Left hindlimb (tissue), 1 donor: ENCODE measurements around the gene ELOVL5.

Experiments used
- DNase-seq: peaks from one replicate; pipeline ENCODE4 v3.0.0-alpha.2; 2018

The ELOVL5 gene

DNA sequence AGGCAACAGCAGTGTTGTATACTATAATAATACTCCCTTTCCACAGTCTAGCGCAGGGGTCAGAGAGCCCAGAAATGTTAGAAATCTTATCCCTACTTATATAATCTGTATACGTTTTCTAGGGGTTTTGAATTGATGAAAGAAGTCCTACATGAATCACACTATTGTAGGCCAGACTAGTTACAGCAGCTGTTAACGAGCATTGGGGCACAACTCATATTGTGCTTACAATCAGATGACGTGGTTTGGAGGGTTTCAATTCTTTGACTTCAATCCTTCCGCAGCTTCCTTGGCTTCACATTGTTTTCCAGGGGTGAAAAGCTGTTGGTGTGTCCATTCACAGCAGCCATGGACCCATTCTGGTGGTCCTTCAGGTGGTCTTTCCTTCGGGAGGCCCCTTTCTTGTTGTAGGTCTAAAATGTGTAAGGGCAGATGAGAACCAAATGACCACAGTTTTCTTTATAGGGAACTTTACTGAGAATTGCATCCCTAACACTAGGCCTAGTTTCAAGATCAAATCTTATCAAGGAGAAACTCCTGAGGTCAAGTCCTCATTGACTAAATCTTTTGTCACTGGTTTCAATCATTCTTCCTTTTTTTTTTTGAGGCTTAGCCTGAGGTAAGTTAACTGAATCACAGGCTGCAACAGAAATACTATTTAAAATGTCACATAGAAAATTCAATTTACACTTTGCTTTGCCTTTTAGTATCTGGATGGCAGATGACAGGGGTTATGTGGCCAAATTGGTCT, 79.7 kb downstream of the ELOVL5 start:
- no peak for DNase-seq

DNA sequence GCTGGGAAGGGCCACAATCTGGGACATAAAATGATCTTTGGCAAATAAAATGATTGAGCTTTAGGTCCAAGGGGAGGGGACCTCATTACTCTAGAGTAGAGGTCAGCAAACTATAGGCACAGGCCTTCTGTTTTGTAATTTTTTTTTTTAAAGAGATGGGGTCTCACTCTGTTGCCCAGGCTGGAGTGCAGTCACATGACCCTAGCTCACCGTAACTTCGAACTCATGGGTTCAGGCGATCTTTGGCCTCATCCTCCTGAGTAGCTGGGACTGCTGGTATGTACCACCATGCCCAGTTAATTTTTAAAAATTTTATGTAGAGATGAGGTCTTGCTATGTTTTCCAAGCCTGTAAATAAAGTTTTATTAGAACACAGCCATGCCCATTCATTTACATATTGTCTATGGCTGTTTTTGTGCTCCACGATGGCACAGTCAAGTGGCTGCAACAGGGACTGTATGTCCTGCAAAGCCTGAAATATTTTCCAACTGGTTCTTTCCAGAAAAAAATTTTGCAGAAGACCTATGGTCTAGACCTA, 82.1 kb downstream of the ELOVL5 start:
- DNase-seq = no peak

DNA sequence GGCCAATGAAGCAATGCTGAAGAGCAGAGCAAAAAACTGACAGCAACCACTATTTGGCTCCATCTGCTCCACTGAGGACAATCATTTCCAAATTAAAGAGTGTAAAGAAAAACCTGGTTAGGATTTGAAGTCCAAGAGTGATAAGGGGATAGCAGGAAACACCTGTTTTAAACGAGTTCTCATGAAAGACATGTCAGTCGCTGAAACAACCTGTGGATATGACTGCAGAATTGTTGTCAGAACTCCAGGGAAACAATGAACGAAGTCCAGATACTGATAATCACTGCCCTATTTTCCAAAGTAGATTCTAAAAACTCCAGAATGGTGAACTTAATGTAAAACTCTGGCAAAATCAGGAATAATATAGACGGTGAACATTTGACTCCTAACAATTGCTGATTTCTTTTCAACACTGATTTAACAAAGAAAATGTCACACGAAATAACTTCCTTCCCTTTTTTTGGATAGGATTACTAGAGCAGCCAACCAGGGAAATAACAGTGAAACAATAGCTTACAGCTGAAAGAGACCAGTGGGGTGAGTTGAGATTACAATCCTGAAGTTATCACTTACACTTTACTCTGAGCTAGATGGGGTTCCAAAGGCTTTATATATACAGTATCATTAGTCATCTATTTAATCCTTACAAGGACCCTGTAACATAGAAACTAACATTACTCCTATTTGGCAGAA, 83.7 kb downstream of the ELOVL5 start:
- no peak for DNase-seq

DNA sequence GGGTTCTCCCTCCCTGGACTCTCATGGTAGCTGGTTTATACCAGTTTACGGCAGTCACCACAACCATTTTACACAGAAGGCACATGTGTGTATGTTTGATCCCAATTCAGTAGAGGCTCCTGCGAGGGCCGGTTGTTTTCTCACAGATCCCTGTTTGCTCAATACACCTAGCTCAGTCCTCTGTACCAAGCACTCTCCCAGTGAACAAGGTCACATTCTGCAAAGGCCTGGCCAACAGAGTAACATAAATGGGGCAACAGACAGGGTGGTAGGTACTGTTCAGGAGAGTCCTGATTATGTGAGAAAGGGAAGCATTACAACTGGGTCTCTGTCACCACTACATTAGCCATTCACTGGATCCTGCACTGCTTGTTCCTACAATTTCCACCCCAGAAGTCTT, 84.4 kb downstream of the ELOVL5 start:
- no peak for DNase-seq

DNA sequence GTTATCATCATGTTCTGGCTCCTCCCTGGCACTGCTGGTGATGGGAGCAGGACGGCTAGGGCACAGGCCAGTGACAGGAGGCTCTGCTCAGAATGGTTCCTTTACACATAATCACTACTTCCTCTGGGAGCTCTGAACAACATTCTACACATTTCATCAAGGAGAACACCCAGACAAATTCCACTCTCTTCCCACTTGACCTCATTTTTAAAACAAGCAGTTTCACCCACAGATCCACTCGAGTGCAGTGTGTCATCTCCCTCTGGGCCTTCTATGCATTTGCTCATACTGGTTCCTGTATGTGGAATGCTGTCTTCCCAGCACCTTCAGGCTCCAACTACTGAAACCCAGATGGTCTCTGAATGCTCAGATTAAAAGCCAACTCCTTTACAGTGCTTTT, 84.8 kb downstream of the ELOVL5 start:
- DNase-seq = no peak

DNA sequence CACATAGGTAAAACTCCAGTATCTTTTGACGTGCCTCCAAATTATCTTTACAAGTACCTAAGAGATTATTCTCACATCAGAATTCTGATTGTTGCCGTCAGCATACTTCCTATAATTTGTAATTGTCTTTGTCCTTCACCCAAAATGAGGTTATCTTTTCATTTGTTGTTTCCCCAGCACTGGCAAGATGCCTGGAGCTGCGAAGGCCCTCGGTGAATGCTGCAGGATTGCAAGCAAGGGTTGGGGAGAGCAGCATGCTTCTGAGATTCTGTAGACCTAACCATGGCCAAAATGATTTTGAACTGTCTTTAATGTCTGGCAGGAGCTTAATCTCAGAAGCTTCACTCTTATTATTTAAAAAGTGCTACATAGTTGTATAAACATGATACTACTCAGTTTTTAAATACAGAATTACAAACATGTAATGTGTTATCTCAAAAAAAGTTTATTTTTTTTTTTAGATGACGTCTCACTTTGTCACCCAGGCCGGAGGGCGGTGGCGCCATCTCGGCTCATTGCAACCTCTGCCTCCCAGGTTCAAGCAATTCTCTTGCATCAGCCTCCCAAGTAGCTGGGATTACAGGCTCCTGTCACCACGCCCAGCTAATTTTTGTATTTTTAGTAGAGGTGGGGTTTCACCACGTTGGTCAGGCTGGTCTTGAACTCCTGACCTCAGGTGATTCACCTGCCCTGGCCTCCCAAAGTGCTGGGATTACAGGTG, 88.7 kb downstream of the ELOVL5 start:
- no peak for DNase-seq

DNA sequence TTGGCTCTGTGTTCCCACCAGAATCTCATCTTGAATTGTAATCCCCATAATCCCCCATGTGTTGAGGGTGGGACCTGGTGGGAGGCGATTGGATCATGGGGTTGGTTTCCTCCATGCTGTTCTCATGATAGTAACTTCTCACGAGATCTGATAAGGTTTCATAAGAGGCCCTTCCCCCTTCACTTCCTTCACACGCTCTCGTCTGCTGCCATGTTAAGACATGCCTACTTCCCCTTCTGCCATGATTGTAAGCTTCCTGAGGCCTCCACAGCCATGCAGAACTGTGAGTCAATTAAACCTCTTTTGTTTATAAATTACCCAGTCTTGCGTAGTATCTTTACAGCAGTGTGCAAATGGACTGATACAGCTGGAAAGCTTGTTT, 90.0 kb downstream of the ELOVL5 start:
- DNase-seq = no peak

DNA sequence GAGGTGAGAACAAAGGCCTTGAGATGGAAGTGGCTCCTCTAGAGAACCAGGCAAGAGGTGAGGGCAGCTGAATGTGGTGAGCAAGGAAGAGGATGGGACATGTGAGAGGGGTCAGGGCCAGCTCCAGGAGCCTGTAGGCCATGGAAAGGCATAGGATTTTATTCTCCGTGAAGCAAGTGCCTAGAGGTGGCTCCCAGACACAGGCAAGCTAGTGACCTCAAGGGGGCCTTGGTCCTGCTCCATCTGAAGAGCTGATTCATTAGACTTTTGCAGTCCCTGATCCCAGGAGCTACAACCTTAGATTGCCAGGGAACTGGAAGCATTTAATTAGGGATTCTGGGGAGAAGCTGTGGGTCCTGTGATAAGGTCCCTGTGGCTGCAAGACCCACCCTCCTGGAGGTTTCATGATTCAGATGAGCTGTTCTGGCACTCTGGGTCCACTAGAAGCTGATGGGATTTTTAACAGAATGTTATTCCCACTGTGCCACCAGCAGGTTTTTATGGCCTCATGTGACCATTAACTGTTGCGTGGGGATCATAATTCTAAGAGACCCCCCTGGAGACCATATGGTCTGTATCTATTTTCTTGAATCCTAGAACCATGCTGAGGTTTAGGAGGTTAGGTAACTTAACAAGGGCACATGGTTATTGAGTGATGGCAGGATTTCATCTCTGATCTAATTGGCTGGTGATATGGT, 90.5 kb downstream of the ELOVL5 start:
- DNase-seq = no peak

DNA sequence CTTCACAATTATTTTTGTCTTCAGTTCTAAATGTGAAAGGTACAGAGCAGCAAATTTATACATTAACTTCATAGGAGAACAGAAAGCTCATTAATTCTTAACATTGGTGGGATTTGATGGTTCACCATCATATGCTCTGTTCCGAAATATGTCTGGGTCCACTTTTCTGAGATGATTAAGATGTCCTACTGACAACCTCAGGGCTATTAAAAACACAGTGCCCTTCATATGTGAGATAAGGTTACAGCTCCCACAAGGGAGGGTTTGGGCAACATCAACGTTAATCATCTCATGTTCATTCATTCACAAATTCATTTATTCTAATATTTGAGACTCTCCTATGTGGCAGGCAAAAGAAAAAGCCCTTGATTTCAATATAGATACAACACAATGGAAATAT, 91.2 kb downstream of the ELOVL5 start:
- DNase-seq = no peak

DNA sequence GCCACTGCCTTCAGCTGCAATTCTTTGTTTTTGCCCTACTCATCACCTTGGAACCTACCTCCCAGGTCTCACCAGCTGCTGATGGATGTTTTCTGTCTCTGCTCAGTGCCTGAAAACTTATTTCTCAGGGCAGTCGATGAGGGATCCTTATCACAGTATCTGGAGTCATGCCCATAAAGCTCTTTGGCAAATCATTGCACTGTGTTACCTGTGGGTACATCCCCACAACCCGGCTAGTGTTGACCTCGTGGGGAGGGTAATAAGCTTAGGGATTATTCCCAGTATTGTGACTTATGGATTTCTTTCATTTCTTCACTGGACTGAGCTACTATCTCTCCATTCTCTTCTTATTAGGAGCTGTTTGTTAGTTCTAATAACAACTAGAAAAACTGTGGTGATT, 91.7 kb downstream of the ELOVL5 start:
- DNase-seq = no peak

DNA sequence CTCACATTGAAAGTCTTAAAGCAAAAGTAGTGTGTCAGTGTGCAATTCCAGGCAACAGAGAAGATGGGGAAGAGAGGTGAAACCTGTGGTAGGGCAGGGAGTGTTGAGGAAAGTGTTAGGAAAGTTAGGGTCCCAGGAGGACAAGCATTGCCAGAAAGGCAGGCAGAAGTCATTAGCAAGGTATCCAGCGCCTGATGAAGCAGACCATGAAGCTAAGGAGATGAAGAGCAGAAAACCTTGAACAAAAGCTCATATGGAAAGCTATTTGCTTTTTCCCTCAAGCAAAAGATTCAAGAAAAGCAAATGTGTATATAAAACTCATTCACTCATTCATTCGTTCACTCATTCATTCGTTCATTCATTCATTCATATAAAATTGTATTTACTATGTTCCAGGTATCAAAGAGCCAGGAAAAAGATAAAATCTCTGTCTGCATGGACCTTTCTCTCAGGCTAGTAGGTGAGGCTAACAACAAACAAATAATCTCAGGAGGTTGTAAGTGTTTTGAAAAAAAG, 96.5 kb downstream of the ELOVL5 start:
- no peak for DNase-seq

DNA sequence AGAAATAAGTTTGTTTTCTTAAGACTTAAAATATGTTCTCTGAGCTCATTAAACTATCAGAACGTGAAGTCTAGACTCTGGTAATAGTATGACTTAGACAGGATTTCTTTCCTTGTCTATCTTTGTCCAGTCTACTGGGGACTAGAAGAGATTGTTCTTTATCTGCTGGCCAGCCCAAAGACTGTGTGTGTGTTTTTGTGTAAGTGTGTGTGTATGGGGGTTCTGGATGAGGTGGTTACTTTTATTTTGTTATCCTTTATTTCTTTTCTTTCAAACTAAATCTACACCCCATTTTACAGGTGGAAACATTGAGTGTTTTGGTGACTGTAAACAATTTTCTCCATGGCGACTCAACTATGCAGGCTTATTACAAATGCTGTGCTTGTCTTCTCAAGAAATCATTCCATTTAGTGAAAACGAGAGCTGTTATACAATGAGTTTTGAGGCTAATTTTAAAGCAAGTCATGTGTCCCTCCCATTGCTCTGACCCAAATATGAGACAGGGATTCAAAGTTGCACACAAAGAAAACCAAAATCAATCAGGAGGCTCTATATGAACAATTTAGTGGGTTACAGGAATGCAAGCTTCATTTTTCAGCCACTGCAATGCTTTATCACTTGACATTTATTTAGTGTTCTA, 97.6 kb downstream of the ELOVL5 start:
- no peak for DNase-seq

DNA sequence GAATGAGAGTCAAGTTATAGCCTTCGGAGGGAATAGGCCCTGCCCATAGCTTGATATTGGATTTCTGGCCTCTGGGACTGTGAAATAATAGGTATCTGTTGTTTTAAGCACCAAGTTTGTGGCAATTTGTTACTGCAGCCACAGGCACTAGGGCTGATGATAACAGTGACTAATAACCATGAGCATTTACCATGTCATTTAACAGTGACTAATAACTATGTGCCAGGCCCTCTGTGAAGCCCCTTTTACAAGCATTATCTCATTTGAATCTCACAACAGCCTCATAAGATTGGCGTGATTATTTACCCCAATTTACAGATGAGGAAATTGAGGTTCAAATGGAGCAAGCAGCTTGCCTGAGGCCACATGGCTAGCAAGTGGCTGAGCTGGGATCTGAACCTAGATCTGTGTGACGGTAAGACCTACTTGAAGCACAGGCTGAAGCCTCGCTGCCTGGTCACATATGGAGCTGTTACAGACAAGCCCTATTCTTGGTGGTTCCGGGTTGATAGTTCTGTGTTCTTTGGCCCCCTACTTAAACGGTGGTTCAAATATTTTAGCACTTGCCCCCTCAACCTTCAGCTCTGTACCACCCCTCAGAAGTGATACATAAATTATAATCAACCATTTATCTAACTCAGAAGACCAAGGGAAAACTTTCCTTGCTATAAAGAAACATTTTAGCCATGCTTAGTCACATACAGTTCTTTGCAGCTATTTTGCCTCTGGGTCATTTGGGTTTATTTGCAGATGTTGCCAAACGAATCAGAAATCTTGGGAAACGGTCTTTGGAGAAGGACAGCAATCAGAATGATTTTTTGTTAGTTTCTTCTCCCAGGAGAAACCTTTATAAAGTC, 98.3 kb downstream of the ELOVL5 start:
- DNase-seq = no peak

DNA sequence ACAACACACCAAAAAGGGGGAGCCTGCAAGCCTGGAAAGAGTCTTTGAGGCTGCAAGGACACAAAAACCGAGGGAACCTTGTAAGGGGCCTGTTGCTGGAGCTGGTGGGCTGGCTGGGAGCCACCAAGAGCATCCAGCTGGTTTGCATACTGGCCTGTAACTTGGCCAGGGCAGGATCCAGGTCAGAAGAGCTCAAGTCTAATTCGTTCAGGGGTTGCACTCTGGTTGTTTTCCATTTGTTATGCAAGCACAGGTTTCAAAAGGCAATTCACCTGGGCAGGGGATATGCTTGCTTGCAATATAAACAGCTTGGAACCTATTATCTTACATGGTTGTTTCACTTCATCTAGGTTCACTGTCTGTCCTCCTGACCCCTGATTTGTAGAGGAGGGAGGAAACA, 101.8 kb downstream of the ELOVL5 start:
- no peak for DNase-seq

DNA sequence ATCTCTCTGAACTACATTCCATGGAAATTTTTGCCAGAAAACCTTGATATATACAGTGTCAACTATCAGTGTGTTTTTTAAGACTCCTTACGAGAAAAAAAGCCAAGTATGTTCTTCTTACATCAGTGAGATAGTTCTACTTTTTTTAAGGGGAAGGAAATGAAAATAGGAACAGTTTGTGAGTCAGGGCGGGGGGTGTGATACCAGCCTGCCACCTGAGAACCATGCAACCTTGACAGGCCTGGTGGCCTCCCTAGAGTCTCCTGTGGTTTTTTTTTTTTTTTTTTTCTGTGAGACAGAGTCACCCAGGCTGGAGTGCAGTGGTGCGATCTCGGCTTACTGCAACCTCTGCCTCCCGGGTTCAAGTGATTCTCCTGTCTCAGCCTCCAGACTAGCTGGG, 103.8 kb downstream of the ELOVL5 start:
- no peak for DNase-seq

DNA sequence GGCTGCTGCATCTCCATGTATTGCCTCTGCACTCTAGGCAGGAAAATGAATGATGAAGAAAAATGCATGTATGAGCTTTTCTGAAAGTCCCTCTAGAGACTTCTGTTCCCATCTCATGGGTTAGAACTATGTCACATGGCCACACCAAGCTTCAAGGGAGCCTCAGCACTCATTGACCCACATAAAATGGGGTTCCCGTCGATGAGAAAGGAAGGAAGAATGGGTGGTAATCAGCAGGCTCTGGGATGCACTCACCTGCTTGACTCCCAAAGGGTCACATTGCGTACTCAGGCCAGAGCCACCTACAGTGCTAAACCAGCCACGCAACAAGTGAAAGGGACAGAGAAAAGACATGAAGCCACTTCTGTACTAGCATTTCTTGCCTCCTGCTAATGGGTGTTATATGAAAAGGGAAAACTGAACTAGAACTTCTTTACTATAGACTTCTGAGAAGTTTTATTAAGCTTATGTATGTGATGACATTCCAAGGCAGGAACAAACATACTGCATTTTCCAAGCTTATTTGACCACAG, 104.3 kb downstream of the ELOVL5 start:
- no peak for DNase-seq

DNA sequence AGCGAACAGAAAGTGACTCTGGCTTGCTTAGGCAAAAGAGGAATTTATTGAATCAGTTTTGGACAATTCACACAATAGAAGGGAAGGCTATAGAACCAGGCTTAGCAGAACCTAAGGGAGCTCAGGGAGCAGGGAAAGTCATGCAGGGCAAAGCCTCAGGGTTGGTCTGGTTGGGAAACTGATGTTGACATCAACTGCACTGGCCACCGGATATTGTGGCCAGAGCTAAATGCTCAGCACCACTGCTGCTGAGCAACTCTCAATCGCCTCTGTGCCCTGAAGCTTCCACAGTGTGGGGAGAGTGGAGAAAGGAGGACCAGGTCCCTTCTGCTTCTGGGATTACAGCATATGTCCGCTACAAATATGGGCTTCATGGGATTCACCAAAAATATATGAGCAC, 106.8 kb downstream of the ELOVL5 start:
- no peak for DNase-seq

DNA sequence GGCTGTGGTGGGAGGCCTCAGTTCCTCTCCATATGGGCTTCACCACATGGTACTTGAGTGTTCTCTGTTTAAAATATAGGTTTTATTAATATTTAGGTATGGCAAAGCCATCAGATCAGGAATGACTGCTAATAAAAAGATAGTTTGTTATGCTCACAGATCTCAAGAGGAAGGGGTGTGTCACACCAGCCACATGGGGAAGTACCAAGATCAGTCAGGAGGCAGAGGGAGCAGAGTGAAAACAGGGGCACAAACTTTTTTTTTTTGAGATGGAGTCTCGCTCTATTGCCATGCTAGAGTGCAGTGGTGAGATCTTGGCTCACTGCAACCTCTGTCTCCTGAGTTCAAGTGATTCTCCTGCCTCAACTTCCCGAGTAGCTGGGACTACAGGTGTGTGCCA, 108.0 kb downstream of the ELOVL5 start:
- DNase-seq = no peak

DNA sequence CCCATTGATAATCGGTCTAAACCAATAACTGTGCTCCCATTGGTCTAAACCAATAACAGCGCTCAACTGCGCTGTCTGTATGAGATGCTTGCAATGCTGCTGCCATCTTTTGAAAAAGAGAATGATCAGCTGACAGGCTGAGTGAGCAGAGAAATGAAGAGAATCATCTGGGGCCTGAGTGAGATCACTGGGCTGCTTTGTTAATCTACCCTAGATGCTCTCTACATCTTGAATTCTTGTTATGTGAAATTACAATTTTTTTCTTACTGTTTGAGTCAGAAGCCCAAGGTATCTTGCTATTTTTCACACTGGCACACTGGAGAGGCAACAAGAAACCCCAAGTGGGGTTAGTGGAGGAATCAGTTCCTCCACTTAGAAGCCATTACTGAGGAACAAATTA, 108.6 kb downstream of the ELOVL5 start:
- no peak for DNase-seq

DNA sequence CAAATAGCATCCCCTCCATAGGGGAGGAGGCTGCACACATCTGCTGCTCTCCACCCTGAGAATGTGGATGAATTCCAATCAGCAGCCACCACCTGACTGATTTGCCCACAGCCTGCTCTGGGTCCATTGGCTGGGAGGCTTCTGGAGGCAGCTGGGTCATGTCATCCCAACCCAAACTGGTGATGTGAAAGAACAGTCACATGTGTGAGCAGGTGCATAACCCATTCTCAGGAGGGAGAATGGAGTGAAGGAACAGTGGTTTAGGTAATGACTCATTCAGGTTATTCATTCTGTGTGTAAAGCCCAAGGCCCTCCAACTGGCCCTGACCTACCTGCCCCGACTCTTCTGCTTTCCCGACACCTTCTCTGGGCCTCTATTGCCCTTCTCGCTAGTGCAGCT, 109.2 kb downstream of the ELOVL5 start:
- no peak for DNase-seq

DNA sequence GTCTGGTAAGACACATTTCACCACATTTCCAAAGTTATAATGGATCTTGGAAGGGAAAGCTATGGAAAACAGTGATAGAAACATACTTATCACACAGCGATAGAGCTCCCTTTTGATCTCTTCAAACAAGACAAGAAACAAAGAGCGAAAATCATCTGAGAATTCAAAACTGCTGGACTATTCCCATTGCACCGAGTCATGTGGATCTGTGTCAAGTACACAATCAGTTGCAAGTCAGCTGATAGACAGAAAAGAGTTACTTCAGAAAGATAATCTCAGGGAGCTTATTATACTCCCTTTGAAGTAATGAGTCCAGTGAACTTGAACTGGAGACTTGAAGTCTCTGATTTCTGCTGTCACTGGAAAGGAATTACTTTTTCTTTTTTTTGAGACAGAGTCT, 110.4 kb downstream of the ELOVL5 start:
- DNase-seq = no peak
